HG02763 (cell line): Measurements from ENCODE around the gene EPN3.

Experiments used
- ATAC-seq: cut with Tn5 transposase; IDR thresholded peaks from one replicate; pipeline ENCODE4 v1.9.1; 2021; ENCODE audit warnings: mild to moderate bottlenecking, moderate library complexity; ENCODE audit not compliant: unreplicated experiment

EPN3 gene

GRCh38 chr17:50547736-50548083, 15.2 kb downstream of the EPN3 start:
- ATAC-seq: no peak

GRCh38 chr17:50548831-50549230, 16.3 kb downstream of the EPN3 start:
- no peak for ATAC-seq

GRCh38 chr17:50549256-50549941, 16.9 kb downstream of the EPN3 start:
- ATAC-seq: no peak

- ATAC-seq: no peak
Observed at GRCh38 chr17:50549969-50550368, 17.4 kb downstream of the EPN3 start.

- no peak for ATAC-seq
Observed at GRCh38 chr17:50550661-50551432, 18.3 kb downstream of the EPN3 start.

- ATAC-seq: no peak
Observed at GRCh38 chr17:50551433-50551815, 18.9 kb downstream of the EPN3 start.

GRCh38 chr17:50551884-50552283, 19.3 kb downstream of the EPN3 start:
- ATAC-seq: no peak

- no peak for ATAC-seq
Observed at GRCh38 chr17:50554201-50554600, 21.7 kb downstream of the EPN3 start.

- ATAC-seq: no peak
Observed at GRCh38 chr17:50556803-50557202, 24.3 kb downstream of the EPN3 start.

GRCh38 chr17:50557630-50558029, 25.1 kb downstream of the EPN3 start:
- ATAC-seq: no peak

- no peak for ATAC-seq
Observed at GRCh38 chr17:50558091-50558490, 25.6 kb downstream of the EPN3 start.

GRCh38 chr17:50558581-50558940, 26.0 kb downstream of the EPN3 start:
- ATAC-seq: no peak

- no peak for ATAC-seq
Observed at GRCh38 chr17:50558941-50559614, 26.5 kb downstream of the EPN3 start.

- ATAC-seq: no peak
Observed at GRCh38 chr17:50559674-50560184, 27.2 kb downstream of the EPN3 start.

- peak; percentile 94 for ATAC-seq
Observed at GRCh38 chr17:50560185-50560824, 27.8 kb downstream of the EPN3 start, which contains the start of gene CACNA1G. CACNA1G (plus strand) TSS chr17:50560715; CDS start chr17:50561460, 745 bp downstream.

- no peak for ATAC-seq
Observed at GRCh38 chr17:50560931-50561745, 28.6 kb downstream of the EPN3 start.

- ATAC-seq: no peak
Observed at GRCh38 chr17:50561746-50562141, 29.2 kb downstream of the EPN3 start.

- no peak for ATAC-seq
Observed at GRCh38 chr17:50562242-50563091, 29.9 kb downstream of the EPN3 start.

GRCh38 chr17:50563092-50563511, 30.6 kb downstream of the EPN3 start:
- ATAC-seq: no peak
